ENCODE results near the gene ZNF394.

DNA sequence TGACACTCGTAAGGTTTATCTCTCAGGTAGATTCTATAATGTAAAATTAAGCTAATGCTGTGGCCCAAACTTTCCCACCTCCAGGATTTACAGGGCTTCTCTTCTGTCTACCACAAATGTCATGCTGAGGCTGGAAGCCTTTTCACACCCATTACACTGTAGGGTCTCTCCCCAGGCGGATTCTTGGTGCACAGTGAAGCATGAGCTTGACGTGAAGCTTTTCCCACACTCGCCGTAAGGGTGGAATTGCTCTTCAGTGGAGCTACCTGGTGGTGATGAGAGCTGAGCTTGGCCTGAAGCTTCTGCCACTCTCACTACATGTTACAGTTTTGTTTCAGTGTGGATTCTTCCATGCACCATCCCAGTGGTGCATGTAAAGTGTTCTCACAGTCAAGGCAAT is 40.5 kb upstream of the ZNF394 start:
- TF ChIP-seq, protein P1, sequence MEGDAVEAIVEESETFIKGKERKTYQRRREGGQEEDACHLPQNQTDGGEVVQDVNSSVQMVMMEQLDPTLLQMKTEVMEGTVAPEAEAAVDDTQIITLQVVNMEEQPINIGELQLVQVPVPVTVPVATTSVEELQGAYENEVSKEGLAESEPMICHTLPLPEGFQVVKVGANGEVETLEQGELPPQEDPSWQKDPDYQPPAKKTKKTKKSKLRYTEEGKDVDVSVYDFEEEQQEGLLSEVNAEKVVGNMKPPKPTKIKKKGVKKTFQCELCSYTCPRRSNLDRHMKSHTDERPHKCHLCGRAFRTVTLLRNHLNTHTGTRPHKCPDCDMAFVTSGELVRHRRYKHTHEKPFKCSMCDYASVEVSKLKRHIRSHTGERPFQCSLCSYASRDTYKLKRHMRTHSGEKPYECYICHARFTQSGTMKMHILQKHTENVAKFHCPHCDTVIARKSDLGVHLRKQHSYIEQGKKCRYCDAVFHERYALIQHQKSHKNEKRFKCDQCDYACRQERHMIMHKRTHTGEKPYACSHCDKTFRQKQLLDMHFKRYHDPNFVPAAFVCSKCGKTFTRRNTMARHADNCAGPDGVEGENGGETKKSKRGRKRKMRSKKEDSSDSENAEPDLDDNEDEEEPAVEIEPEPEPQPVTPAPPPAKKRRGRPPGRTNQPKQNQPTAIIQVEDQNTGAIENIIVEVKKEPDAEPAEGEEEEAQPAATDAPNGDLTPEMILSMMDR (optimal IDR thresholded peaks at IDR 0.05 in 1 of 3, IDR thresholded peaks at IDR 0.05 in 1 of 3, conservative IDR thresholded peaks at IDR 0.05 in 1 of 3; ENCODE audit: extremely low read depth in 1 of 3, insufficient read depth in 2 of 3, low read length in 3 of 3), result no peak
- no peak for TF ChIP-seq EZH2 (IDR thresholded peaks at IDR 0.05; ENCODE audit: low read length)
